Muscle of arm (tissue), 14 donors: ENCODE results near the gene TBC1D20. TPM values are rescaled to one million over a fixed set of nuclear protein-coding genes. Genes with fewer than 3 reads are reported as not detected.
"Not testable (repeated sequence)": the region's sequence is repeated elsewhere in the genome, so short reads cannot be mapped to it uniquely, and the experiment has no call there.

Experiments used
- DNase-seq: peaks from one replicate; pipeline ENCODE4 v3.0.0-alpha.2; 2013
- long read RNA-seq, 11 donors: transcript quantifications; one replicate each; lab custom pipeline, GENCODE V29; 2026
- polyA plus RNA-seq, 12 donors: library from polyadenylated mRNA; unstranded; fragments of 120-200 nt; gene quantifications; one replicate each; pipeline ENCODE4 v1.2.1, GENCODE V29; 2013; ENCODE audit not compliant: insufficient read length in 12 of 12

Gene TBC1D20
- 10 to 100 TPM in 11 of 12 donors, not detected in 1; 27.5 to 36.4 (median 32.8) TPM for polyA plus RNA-seq
- long read RNA-seq, donor 1, full-length matches to known transcripts: 3 of 21 reads
- long read RNA-seq, donor 1, partial matches to known transcripts: 18 of 21 reads
- long read RNA-seq, donor 1, other reads (novel, unspliced or antisense): 0 of 21 reads
- long read RNA-seq, donor 2, full-length matches to known transcripts: 10 of 10 reads
- long read RNA-seq, donor 2, partial matches to known transcripts: 0 of 10 reads
- long read RNA-seq, donor 2, other reads (novel, unspliced or antisense): 0 of 10 reads
- long read RNA-seq, donor 3, full-length matches to known transcripts: 1 of 10 reads
- long read RNA-seq, donor 3, partial matches to known transcripts: 9 of 10 reads
- long read RNA-seq, donor 3, other reads (novel, unspliced or antisense): 0 of 10 reads
- long read RNA-seq, donor 4, full-length matches to known transcripts: 5 of 10 reads
- long read RNA-seq, donor 4, partial matches to known transcripts: 5 of 10 reads
- long read RNA-seq, donor 4, other reads (novel, unspliced or antisense): 0 of 10 reads
- long read RNA-seq, donor 5, full-length matches to known transcripts: 14 of 14 reads
- long read RNA-seq, donor 5, partial matches to known transcripts: 0 of 14 reads
- long read RNA-seq, donor 5, other reads (novel, unspliced or antisense): 0 of 14 reads
- long read RNA-seq, donor 6, full-length matches to known transcripts: 6 of 6 reads
- long read RNA-seq, donor 6, partial matches to known transcripts: 0 of 6 reads
- long read RNA-seq, donor 6, other reads (novel, unspliced or antisense): 0 of 6 reads
- long read RNA-seq, donor 7, partial matches to known transcripts: 7 of 7 reads
- long read RNA-seq, donor 7, other reads (novel, unspliced or antisense): 0 of 7 reads
- long read RNA-seq, donor 8, full-length matches to known transcripts: 10 of 10 reads
- long read RNA-seq, donor 8, partial matches to known transcripts: 0 of 10 reads
- long read RNA-seq, donor 8, other reads (novel, unspliced or antisense): 0 of 10 reads
- long read RNA-seq, donor 9, full-length matches to known transcripts: 3 of 17 reads
- long read RNA-seq, donor 9, partial matches to known transcripts: 14 of 17 reads
- long read RNA-seq, donor 9, other reads (novel, unspliced or antisense): 0 of 17 reads
- long read RNA-seq, donor 10, full-length matches to known transcripts: 5 of 5 reads
- long read RNA-seq, donor 10, partial matches to known transcripts: 0 of 5 reads
- long read RNA-seq, donor 10, other reads (novel, unspliced or antisense): 0 of 5 reads
- long read RNA-seq, donor 11, full-length matches to known transcripts: 4 of 4 reads
- long read RNA-seq, donor 11, partial matches to known transcripts: 0 of 4 reads
- long read RNA-seq, donor 11, other reads (novel, unspliced or antisense): 0 of 4 reads

DNA sequence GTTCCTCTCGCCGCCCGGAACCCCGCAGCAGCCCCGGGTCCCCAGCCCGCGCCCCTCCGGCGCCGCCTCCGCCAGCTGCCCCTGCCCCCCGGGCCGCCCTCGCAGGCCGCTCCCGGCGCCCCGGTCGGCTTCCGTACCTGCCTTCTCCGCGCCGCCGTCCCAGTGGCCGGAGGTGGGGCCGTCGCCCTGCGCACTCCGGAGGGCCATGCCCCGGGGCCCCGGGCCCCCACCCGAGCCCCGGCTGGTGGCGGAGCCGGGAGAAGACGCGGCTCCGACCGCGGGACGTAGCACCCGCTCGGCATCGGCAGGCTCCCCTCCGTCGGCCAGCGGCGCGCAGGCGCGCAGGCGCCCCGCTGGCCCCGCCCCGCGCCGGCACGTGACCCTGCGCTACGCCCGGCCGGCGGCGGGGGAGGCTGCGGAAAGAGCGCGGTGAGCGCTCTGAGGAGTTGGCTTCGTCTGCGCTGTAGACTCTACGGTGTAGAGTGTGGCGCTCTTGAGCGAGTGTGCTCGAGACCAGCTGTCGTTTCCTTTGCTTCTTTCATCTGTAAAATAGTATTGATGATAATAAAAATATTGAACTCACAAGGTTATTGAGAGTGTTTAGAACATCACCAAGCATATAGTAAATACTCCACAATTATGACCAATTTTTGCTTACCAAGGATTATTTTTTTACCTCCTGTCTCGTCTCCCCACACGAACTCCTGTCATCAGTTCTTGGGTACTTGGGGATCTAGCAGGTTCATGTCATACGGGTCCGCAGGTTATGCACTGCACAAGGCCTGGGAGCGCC, at the start of gene TBC1D20:
TBC1D20 (minus strand) TSS at position 335 of the 793 bp plus-strand sequence; CDS start at position 207, 128 bp downstream.
- DNase-seq: peak; percentile 90

DNA sequence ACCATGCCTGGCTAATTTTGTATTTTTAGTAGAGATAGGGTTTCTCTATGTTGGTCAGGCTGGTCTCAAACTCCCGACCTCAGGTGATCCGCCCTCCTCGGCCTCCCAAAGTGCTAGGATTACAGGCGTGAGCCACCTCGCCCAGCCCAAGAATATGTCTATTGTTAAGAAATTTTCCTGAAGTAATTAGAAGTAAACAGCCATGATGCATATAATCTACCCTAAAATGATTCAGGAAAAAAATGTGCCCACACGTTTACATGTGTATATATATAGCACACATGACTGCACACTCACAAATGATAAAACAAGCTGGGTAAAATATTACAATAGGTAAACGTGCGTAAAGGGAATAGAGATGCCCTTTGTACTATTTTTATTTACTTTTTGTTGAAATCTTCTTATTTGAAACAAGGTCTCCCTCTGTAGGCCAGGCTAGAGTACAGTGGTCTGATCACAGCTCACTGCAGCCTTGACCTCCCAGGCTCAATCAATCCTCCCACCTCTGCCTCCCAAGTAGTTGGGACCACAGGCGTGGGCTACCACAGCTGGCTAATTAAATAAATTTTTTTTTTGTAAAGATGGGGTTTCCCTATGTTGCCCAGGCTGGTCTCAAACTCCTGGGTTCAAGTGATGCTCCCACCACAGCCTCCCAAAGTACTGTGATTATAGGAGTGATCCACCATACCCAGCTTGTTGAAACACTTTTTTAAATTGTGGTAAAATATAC, 48.2 kb upstream of the TBC1D20 start:
- not testable (repeated sequence) for DNase-seq

DNA sequence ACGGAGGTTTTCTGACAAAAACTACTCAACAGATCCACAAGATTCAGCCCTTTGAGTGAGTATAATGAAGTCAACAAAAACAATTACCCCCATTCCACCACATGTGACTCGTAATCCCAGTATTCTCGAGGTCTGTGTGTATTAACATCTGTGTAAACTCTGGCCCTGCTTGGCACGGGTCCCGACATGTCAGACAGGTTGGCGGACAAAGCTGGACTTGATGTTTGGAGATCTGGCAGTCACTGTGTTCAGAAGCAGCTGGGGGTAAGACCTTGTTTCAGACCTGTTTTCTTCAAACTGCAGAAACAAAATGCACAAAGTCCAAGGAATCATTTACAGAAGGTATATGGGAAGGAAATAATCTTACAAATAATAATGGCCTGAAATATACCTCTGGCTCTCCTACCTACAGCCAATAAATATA, 46.0 kb upstream of the TBC1D20 start:
- not testable (repeated sequence) for DNase-seq

GRCh38 chr20:507761-508332, 45.5 kb upstream of the TBC1D20 start:
- DNase-seq: no peak

DNA sequence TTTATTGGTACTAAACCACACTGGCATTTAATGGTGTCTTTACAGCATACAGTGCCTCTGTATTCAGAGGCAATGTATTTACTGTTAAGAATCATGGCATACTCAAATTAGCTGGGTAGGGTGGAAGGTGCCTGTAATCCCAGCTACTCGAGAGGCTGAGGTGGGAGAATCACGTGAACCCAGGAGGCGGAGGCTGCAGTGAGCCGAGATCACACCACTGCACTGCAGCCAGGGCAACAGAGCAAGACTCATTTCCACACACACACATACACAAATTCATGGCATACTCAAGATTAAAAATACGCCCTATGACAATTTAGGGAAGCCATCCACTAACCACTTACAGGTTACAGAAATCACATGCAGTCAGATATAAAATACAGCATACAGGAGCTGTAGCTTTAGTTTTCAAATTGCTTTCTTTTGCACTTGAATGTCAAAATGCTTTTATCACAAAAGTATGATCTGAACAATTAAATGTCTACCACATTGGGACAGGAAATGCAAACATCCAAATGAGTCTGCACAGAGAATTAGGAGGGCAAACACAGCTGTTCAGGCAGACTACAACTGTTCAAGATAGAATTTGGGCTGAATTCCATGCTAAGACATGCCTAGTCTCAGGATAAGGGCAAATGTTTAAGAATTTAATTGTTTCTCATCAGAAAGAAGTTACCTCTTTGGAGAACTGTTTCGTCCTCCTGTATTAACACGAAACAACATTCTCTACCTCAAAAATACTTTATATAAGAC, 44.8 kb upstream of the TBC1D20 start:
- DNase-seq: no peak

GRCh38 chr20:504632-505075, 42.3 kb upstream of the TBC1D20 start:
- DNase-seq: no peak

- DNase-seq: no peak
These were observed 40.9 kb upstream of the TBC1D20 start for GRCh38 chr20:503048-503737.

DNA sequence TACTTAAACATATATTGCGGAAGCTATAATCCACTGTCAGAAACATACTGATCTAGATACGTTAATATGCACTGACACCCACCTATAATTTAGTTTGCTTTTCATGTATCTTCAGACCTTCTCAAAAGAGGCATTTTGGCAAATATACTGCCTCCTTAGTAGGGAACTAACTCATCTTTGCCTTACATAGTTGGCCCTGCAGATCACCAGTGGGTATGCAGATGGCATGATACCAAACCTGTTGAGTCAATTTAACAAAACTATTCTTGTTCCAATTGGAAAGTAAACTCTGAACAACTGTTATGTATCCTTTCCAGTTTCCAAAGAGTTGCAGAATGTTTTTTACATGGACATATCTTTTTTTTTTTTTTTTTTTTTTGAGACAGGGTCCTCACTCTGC, 35.6 kb upstream of the TBC1D20 start:
- DNase-seq: no peak

DNA sequence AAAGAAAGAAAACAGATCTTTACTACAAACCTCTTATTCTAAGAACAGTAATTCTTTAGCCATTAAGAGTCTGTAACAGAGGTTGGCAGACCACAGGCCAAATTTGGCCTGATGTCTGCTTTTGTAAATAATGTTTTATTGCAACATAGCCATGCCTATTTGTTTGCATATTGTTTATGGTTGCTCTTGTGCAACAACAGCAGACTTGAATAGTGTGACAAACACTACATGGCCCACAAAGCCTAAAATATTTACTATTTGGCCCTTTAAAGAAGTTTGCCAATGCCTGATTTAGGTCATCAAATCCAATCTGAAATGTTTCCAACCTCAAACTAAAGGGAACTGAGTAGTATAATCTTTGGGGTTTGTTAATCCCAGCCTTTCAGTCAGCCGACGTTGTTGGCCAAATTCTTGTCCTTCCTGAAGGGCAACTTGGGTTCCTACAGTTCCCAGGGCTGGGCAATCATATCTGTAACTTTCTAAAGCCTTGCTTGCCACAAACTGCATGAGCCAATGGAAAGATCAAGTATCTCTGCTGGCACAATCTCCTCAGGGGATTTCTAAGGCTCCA, 33.9 kb upstream of the TBC1D20 start:
- DNase-seq: no peak

DNA sequence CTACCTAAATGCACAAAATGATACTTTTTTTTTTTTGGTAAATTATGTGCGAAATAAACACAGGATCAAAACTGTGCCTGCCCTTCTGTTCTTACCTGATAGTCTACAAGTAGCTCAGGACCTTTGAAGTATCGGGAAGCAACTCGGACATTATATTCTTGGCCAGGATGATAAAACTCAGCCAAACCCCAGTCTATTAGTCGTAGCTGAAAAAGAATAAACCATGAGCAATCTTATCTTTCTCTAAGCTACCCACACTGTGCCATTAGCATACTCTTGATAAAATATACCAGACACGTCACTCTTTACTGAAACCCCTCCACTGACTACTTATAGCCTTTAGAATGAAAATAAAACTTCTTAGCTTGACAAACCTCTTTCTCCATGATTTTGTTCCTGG, 29.8 kb upstream of the TBC1D20 start:
- no peak for DNase-seq

- peak; percentile 20 for DNase-seq
These were observed 25.3 kb upstream of the TBC1D20 start for GRCh38 chr20:487655-488054.

- DNase-seq: no peak
These were observed 21.7 kb upstream of the TBC1D20 start for GRCh38 chr20:483815-484644.

DNA sequence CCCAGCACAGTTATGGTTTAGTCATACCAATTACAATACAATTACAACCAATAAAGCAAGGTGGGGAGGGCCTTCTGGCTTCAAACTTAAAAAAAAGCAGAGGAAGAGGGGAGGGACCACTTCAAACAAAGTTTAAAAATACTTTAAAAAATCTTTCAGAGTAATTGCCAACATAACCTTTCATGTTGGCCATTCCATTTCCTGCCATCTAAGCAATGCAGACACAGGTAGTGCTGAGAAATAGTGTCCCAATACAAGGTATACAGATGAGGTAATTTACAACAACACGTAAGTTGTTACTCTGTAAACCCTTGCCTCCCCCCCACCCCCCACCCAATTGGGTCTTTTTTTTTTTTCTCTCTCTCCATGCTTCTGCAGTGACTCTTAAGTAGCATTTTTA, 18.8 kb upstream of the TBC1D20 start:
- DNase-seq: no peak

DNA sequence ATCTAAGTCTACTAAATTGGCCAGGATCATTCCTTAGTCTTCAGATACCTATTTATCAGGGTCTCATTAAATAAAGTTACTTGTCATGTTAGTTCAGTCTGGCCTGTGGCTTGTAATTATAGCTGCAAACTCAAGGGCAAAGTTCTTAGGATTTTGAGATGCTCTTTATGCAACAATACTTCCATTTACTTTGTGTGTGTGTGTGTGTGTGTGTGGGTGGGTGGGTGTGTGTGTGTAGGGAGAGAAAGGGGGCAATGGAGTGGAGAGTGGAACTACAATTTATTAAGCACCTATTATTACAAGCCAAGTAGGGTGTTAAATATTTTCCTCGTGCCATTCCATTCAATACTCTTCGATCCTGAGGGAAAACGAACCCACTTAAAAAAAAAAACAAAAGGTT, 17.7 kb upstream of the TBC1D20 start:
- no peak for DNase-seq

GRCh38 chr20:479487-479886, 17.2 kb upstream of the TBC1D20 start:
- no peak for DNase-seq

- peak; percentile 65 for DNase-seq
These were observed 16.7 kb upstream of the TBC1D20 start for GRCh38 chr20:478949-479429.
